ENCODE measurements around the gene RHNO1.

The RHNO1 gene

DNA sequence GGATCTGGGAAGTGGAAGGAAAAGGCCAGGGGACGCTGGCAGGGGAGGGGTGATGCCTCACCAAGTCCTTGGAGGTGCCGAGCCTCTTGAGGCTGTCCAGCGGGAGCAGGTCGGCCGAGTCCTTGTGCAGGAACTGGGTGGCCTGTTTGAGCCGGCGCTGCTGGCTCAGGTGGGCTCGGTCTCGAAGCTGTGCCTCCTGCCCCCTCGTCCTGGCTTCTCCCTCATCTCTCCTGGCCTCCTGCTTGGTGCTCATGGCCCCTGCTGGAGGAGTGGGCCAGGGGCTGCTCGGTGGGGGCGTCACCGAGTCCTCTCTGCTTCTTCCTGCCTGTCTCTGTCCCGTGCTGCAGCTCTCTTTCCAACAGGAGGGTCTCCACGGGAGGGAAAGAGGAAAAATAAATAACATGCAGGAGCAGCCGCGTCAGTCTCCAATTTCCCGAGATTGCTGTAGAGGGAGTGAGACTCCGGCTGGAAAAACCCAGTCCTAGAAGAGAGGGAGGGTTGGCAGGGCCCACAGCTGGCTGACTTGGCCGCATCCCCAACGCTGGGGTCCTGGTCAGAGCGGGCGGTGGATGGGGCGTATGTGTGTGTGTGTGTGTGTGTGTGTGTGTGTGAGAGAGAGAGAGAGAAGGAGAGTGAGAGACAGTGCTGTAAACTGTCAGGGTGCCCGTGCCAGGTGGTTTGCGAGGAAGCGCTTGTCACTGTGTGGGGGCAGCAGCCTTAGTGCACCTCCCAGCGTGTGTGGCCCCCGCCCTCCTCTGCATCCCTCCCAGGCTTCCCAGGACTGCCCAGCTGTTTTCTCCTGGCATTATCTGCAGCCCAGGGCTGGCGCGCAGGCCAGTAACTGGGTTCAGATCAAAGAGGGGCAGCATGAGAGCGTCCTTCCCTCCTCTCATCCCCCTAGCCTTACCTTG lies 42.2 kb upstream of the RHNO1 start, which contains the start of gene NRIP2 (continued):
- TF ChIP-seq ZNF777 (tag by site-specific recombination; IDR thresholded peaks at IDR 0.05; ENCODE audit: borderline replicate concordance) (no peak), PRDM6 (tag by site-specific recombination; IDR thresholded peaks at IDR 0.05) (no peak), ZNF366 (tag by site-specific recombination; conservative IDR thresholded peaks at IDR 0.05) (no peak), ZNF785 (tag by site-specific recombination; IDR thresholded peaks at IDR 0.05) (no peak), GLIS2 (tag by site-specific recombination; IDR thresholded peaks at IDR 0.05) (peak; percentile 32; the same call in 1 of the 2 replicates), ZNF660 (tag by site-specific recombination; IDR thresholded peaks at IDR 0.05) (no peak), ZIC2 (tag by site-specific recombination; IDR thresholded peaks at IDR 0.05) (peak; percentile 71), KLF17 (tag by site-specific recombination; IDR thresholded peaks at IDR 0.05) (peak; percentile 86), ZBTB17 (tag by site-specific recombination; IDR thresholded peaks at IDR 0.05) (no peak), ZNF670 (tag by site-specific recombination; IDR thresholded peaks at IDR 0.05; ENCODE audit: low read depth) (no peak), BCL11B (tag by site-specific recombination; IDR thresholded peaks at IDR 0.05; ENCODE audit: low read depth) (no peak), ZBTB7A (tag by site-specific recombination; IDR thresholded peaks at IDR 0.05; ENCODE audit: low read depth) (no peak), IKZF3 (tag by site-specific recombination; IDR thresholded peaks at IDR 0.05) (no peak), ZBTB48 (tag by site-specific recombination; IDR thresholded peaks at IDR 0.05) (no peak), MZF1 (tag by site-specific recombination; IDR thresholded peaks at IDR 0.05; ENCODE audit: borderline replicate concordance) (no peak), ZFHX2 (tag by site-specific recombination; conservative IDR thresholded peaks at IDR 0.05) (peak; percentile 89), ZNF791 (tag by site-specific recombination; IDR thresholded peaks at IDR 0.05) (no peak), ZNF391 (tag by site-specific recombination; IDR thresholded peaks at IDR 0.05; ENCODE audit: borderline replicate concordance, low read depth) (no peak), EGR2 (tag by site-specific recombination; IDR thresholded peaks at IDR 0.05; ENCODE audit: low read depth) (peak; percentile 73), ZNF658 (tag by site-specific recombination; IDR thresholded peaks at IDR 0.05) (no peak), PRDM2 (tag by site-specific recombination; IDR thresholded peaks at IDR 0.05; ENCODE audit: borderline replicate concordance) (no peak)
- TF ChIP-seq, protein P1, sequence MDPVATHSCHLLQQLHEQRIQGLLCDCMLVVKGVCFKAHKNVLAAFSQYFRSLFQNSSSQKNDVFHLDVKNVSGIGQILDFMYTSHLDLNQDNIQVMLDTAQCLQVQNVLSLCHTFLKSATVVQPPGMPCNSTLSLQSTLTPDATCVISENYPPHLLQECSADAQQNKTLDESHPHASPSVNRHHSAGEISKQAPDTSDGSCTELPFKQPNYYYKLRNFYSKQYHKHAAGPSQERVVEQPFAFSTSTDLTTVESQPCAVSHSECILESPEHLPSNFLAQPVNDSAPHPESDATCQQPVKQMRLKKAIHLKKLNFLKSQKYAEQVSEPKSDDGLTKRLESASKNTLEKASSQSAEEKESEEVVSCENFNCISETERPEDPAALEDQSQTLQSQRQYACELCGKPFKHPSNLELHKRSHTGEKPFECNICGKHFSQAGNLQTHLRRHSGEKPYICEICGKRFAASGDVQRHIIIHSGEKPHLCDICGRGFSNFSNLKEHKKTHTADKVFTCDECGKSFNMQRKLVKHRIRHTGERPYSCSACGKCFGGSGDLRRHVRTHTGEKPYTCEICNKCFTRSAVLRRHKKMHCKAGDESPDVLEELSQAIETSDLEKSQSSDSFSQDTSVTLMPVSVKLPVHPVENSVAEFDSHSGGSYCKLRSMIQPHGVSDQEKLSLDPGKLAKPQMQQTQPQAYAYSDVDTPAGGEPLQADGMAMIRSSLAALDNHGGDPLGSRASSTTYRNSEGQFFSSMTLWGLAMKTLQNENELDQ (tag by site-specific recombination; IDR thresholded peaks at IDR 0.05; ENCODE audit: low read depth): no peak
- TF ChIP-seq, protein P2, sequence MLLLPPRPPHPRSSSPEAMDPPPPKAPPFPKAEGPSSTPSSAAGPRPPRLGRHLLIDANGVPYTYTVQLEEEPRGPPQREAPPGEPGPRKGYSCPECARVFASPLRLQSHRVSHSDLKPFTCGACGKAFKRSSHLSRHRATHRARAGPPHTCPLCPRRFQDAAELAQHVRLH (tag by site-specific recombination; IDR thresholded peaks at IDR 0.05): no peak

Measured in HEK293 (cell line).